ENCODE results near the gene HSPA5. TPM values are rescaled to one million over a fixed set of nuclear protein-coding genes. Genes with fewer than 3 reads are reported as not detected.

The HSPA5 gene
- total and polyA plus RNA-seq, 10 of the 15 experiments (the other 5 are each of a cell fraction or from before 2014, with no cell fraction given), result 39.8 to 517 (median 105) TPM

- no peak overlapping the region for H3K4me2 ChIP-seq (ENCODE audit: control insufficient read depth, insufficient read depth)
- H3K36me3 ChIP-seq (ENCODE audit: control insufficient read depth in 2 of 2, insufficient read depth in 2 of 2, low read length in 1 of 2), result peaks cover 0 to 4% of the 10 kb centered on the region in 2 experiments; a peak in 2 of 4 replicates
- H3K4me1 ChIP-seq (ENCODE audit: control insufficient read depth, insufficient read depth, low read length), result no peaks in the 10 kb centered on the region
- no peaks in the 10 kb centered on the region for H3K27me3 ChIP-seq (replicated peaks in 1 of 2; ENCODE audit: control insufficient read depth in 2 of 2, insufficient read depth in 2 of 2, low read length in 1 of 2)
- no peak overlapping the region for H3K27ac ChIP-seq (ENCODE audit: control insufficient read depth, insufficient read depth)
- peaks cover 21% of the 10 kb centered on the region for H3K79me2 ChIP-seq (ENCODE audit: control insufficient read depth, insufficient read depth, low read length)
- TF ChIP-seq MTA2 (IDR thresholded peaks at IDR 0.05; ENCODE audit: low read depth) (no peak), MTA3 (IDR thresholded peaks at IDR 0.05; ENCODE audit: borderline replicate concordance, low read length) (no peak), KDM1A (IDR thresholded peaks at IDR 0.05; ENCODE audit: borderline replicate concordance) (no peak), ZNF274 (IDR thresholded peaks at IDR 0.05; ENCODE audit: insufficient read depth, insufficient read length) (no peak), IRF3 (IDR thresholded peaks at IDR 0.05) (no peak), HDAC2 (IDR thresholded peaks at IDR 0.05) (no peak), NBN (IDR thresholded peaks at IDR 0.05) (no peak), PAX8 (IDR thresholded peaks at IDR 0.05) (no peak), CBX5 (IDR thresholded peaks at IDR 0.05; ENCODE audit: low read depth) (no peak), HDAC6 (IDR thresholded peaks at IDR 0.05; ENCODE audit: unreplicated experiment) (no peak)
- 97% methylated on average over 3 of the region's 3 CpGs for WGBS (ENCODE audit: insufficient coverage, insufficient replicate concordance, low lambda C conversion rate, missing lambda C conversion rate)
- DNase-seq (ENCODE audit: low read depth, low spot score), result no peak
- ChIA-PET RAD21 (ENCODE audit: unreplicated experiment) (no interaction called here), POLR2A (interaction anchor here (0.6 kb wide), 2 partner anchors 21 to 49 kb away, joined by 4 read pairs; no protein-coding TSS in a partner anchor), CTCF (no interaction called here), SMC1A (ENCODE audit: uncharacterized antibody, unreplicated experiment) (no interaction called here)
- intact Hi-C loops (cut with micrococcal nuclease; ENCODE audit: unreplicated experiment), result no loop called here
- H4K20me1 ChIP-seq (ENCODE audit: control insufficient read depth, insufficient read depth), result no peaks in the 10 kb centered on the region
- no TSS peak for BruUV-seq (replicated peaks)
- no peak for ATAC-seq
- no peak overlapping the region for H3K9ac ChIP-seq (ENCODE audit: control insufficient read depth, insufficient read depth, low read length)
- no peaks in the 10 kb centered on the region for H3K9me3 ChIP-seq (replicated peaks; ENCODE audit: control insufficient read depth, insufficient read depth, low read length)
- no peak overlapping the region for H2AFZ ChIP-seq (ENCODE audit: control insufficient read depth, low read depth, low read length)
- in situ Hi-C loops (cut with MboI), result no loop called here
- H3K4me3 ChIP-seq, result no peak overlapping the region
- FAIRE-seq, result no peak
These were observed 43.7 kb upstream of the HSPA5 start for GRCh38 chr9:125284855-125285254.
